ENCODE results near the gene SSBP3.

- TF ChIP-seq CTCF (IDR thresholded peaks at IDR 0.05) (no peak), POLR2A (IDR thresholded peaks at IDR 0.05) (no peak), EP300 (IDR thresholded peaks at IDR 0.05) (no peak)
Observed at GRCh38 chr1:54342288-54342687, 63.9 kb downstream of the SSBP3 start.

Measured in tibial nerve (tissue), 4 donors.